K562 (cell line): ENCODE results near the gene ANO8. TPM values are rescaled to one million over a fixed set of nuclear protein-coding genes. Genes with fewer than 3 reads are reported as not detected.

Source experiments
- ARHGAP35 ChIP-seq: fragments of 450-650 bp; IDR thresholded peaks from 2 replicates; pipeline ENCODE4 v1.6.1; 2018; ENCODE audit not compliant: partially characterized antibody
- ARID1B ChIP-seq: fragments of 450-650 bp; IDR thresholded peaks from 2 replicates; pipeline ENCODE4 v1.6.1; 2016; ENCODE audit warnings: antibody characterized with exemption, mild to moderate bottlenecking, inconsistent platforms
- CHD1 ChIP-seq: fragments of 200-600 bp; sonication (generic); IDR thresholded peaks from one replicate; pipeline ENCODE4 v1.6.1; 2012; ENCODE audit warnings: mild to moderate bottlenecking, moderate library complexity, low read length, inconsistent platforms
- ERF ChIP-seq: fragments of 450-650 bp; formaldehyde crosslinking; IDR thresholded peaks from 2 replicates; pipeline ENCODE4 v1.4.0; 2020; ENCODE audit warnings: mild to moderate bottlenecking, mixed read lengths
- ETV5 ChIP-seq: sonication (generic); formaldehyde crosslinking; IDR thresholded peaks from 2 replicates; pipeline ENCODE4 v1.4.0; 2020; ENCODE audit warnings: low read depth, mild to moderate bottlenecking, missing genetic modification reagents
- HNRNPL ChIP-seq: fragments of 200-400 bp; formaldehyde crosslinking; IDR thresholded peaks from 2 replicates; pipeline ENCODE4 v1.6.1; 2017; ENCODE audit warnings: low read depth, mild to moderate bottlenecking, low read length
- JUND ChIP-seq, 2 experiments: IDR thresholded peaks; 2 replicates in 1 of 2; 3 replicates in 1 of 2; pipeline ENCODE4 v1.6.1; 2011; ENCODE audit warnings: borderline replicate concordance in 2 of 2, low read depth in 2 of 2, low read length in 2 of 2, improper control_type of control experiment in 1 of 2, missing biosample characterization in 1 of 2, missing genetic modification characterization in 1 of 2, missing genetic modification reagents in 1 of 2
- KAT7 ChIP-seq: sonication (generic); formaldehyde crosslinking; IDR thresholded peaks from 2 replicates; pipeline ENCODE4 v1.8.0; 2022; ENCODE audit warnings: missing genetic modification reagents, mild to moderate bottlenecking, borderline replicate concordance
- LEF1 ChIP-seq: fragments of 450-650 bp; IDR thresholded peaks from 2 replicates; pipeline ENCODE4 v1.6.1; 2016; ENCODE audit warnings: mild to moderate bottlenecking
- MYC ChIP-seq, 2 experiments: fragments of 250-450 bp in 1 of 2; sonication (Bioruptor Pico) in 1 of 2; IDR thresholded peaks; 2 replicates each; pipeline versions ENCODE4 v1.5.1 to v1.6.1; 2012 to 2021; ENCODE audit warnings: low read depth in 2 of 2, borderline replicate concordance in 1 of 2, improper control_type of control experiment in 1 of 2, low read length in 1 of 2, mild to moderate bottlenecking in 1 of 2, moderate library complexity in 1 of 2
- NFIC ChIP-seq: fragments of 450-650 bp; IDR thresholded peaks from 2 replicates; pipeline ENCODE4 v1.6.1; 2017; ENCODE audit warnings: mild to moderate bottlenecking, inconsistent platforms
- NUFIP1 ChIP-seq: fragments of 450-650 bp; IDR thresholded peaks from 2 replicates; pipeline ENCODE4 v1.6.1; 2018; ENCODE audit not compliant: partially characterized antibody
- POLR2A ChIP-seq: fragments of 450-650 bp; conservative IDR thresholded peaks from 2 replicates; pipeline ENCODE4 v1.6.1; 2016
- RBBP5 ChIP-seq: fragments of 200-600 bp; sonication (generic); IDR thresholded peaks from 2 replicates; pipeline ENCODE4 v1.6.1; 2012; ENCODE audit warnings: borderline replicate concordance, mild to moderate bottlenecking, low read length, control low read depth, inconsistent platforms; ENCODE audit not compliant: insufficient read depth, poor library complexity, severe bottlenecking
- ZFX ChIP-seq: sonication (generic); formaldehyde crosslinking; IDR thresholded peaks from 2 replicates; pipeline ENCODE4 v1.8.0; 2022; ENCODE audit warnings: mild to moderate bottlenecking, missing genetic modification reagents, moderate library complexity
- polyA plus RNA-seq, 8 experiments: library from polyadenylated mRNA; depleted of rRNA in 4 of 8; stranded (reverse) in 5 of 8; unstranded in 3 of 8; fragments of >200 nt; fragmentation: Nextera tagmentation in 2 of 8; fragmentation: Illumina TruSeq in 1 of 8; extraction: Ambion mirVana in 2 of 8; extraction: Trizol in 1 of 8; gene quantifications; 2 replicates each; pipeline versions ENCODE4 v1.2.1 to v1.2.3, GENCODE V29; 2011 to 2014; ENCODE audit warnings: inconsistent platforms in 1 of 8, missing spikeins in 1 of 8
- total RNA-seq, 7 experiments: library from RNA; depleted of rRNA in 6 of 7; stranded (reverse); fragments of >200 nt in 6 of 7; fragmentation: Illumina TruSeq in 2 of 7; extraction: Trizol in 2 of 7; gene quantifications; 2 replicates each; pipeline versions ENCODE4 v1.2.1 to v1.2.3, GENCODE V29; 2011 to 2021; ENCODE audit warnings: low replicate concordance in 1 of 7
- TF ChIP-seq, protein P1 (sequence below): fragments of 450-650 bp; formaldehyde crosslinking; IDR thresholded peaks from 2 replicates; pipeline ENCODE4 v1.4.0; 2020; ENCODE audit warnings: mild to moderate bottlenecking, mixed read lengths
- TF ChIP-seq, protein P2 (sequence below): fragments of 250-450 bp; sonication (Bioruptor Pico); IDR thresholded peaks from 2 replicates; pipeline ENCODE4 v1.5.0; 2021
- TF ChIP-seq, protein P3 (sequence below): fragments of 450-650 bp; IDR thresholded peaks from 2 replicates; pipeline ENCODE4 v1.6.1; 2017; ENCODE audit warnings: antibody characterized with exemption, mild to moderate bottlenecking
- TF ChIP-seq, protein P4 (sequence below): fragments of 450-650 bp; IDR thresholded peaks from 2 replicates; pipeline ENCODE4 v1.7.0; 2016; ENCODE audit warnings: borderline replicate concordance

Gene ANO8
- total and polyA plus RNA-seq, 9 of the 15 experiments (the other 6 are each of a cell fraction or from before 2014, with no cell fraction given), result 0.07 to 7.6 (median 2.3) TPM; not detected in 1

DNA sequence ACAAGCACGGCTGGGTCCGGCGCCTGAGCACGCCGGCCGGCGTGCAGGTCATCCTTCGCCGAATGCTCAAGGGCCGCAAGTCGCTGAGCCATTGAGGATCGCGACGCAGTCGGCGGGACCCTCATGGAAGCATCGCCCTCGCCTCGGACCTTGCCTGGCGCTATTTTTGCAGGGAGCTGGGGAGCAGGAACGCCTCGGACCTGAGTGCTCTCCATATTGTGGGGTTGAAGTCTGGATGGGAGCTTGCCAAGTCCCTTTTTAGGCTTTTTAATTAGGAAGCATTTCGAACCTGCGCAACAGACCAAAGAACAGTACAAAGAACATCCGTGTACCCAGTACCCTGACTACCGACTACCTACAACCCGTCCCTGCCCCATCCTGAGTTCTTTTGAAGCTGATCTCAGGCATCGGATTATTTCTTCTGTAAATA, 28.4 kb downstream of the ANO8 start (continued):
- TF ChIP-seq, protein P1, sequence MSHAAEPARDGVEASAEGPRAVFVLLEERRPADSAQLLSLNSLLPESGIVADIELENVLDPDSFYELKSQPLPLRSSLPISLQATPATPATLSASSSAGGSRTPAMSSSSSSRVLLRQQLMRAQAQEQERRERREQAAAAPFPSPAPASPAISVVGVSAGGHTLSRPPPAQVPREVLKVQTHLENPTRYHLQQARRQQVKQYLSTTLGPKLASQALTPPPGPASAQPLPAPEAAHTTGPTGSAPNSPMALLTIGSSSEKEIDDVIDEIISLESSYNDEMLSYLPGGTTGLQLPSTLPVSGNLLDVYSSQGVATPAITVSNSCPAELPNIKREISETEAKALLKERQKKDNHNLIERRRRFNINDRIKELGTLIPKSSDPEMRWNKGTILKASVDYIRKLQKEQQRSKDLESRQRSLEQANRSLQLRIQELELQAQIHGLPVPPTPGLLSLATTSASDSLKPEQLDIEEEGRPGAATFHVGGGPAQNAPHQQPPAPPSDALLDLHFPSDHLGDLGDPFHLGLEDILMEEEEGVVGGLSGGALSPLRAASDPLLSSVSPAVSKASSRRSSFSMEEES (CRISPR knock-in tag), result 0 out of 2 replicates have a peak, but pooled peaks have one; percentile 0
- TF ChIP-seq, protein P2, sequence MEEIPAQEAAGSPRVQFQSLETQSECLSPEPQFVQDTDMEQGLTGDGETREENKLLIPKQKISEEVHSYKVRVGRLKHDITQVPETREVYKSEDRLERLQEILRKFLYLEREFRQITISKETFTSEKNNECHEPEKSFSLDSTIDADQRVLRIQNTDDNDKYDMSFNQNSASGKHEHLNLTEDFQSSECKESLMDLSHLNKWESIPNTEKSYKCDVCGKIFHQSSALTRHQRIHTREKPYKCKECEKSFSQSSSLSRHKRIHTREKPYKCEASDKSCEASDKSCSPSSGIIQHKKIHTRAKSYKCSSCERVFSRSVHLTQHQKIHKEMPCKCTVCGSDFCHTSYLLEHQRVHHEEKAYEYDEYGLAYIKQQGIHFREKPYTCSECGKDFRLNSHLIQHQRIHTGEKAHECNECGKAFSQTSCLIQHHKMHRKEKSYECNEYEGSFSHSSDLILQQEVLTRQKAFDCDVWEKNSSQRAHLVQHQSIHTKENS (CRISPR knock-in tag), result no peak
- TF ChIP-seq HNRNPL (0 out of 2 replicates have a peak, but pooled peaks have one; percentile 21), CHD1 (peak; percentile 77), LEF1 (peak; percentile 0; the same call in 1 of the 2 replicates), POLR2A (0 out of 2 replicates have a peak, but pooled peaks have one; percentile 5), RBBP5 (peak; percentile 74), ARID1B (0 out of 2 replicates have a peak, but pooled peaks have one; percentile 8), ERF (0 out of 2 replicates have a peak, but pooled peaks have one; percentile 2), KAT7 (CRISPR knock-in tag) (0 out of 2 replicates have a peak, but pooled peaks have one; percentile 13), MYC (IDR thresholded peaks at IDR 0.05; ENCODE audit: low read depth, low read length) (peak; percentile 9; the same call in 1 of the 2 replicates), MYC (CRISPR knock-in tag; IDR thresholded peaks at IDR 0.05; ENCODE audit: borderline replicate concordance, low read depth) (no peak), ZFX (CRISPR knock-in tag) (peak; percentile 64), ARHGAP35 (no peak), NFIC (no peak), NUFIP1 (peak; percentile 3), ETV5 (0 out of 2 replicates have a peak, but pooled peaks have one; percentile 4), JUND (IDR thresholded peaks at IDR 0.05; ENCODE audit: borderline replicate concordance, low read depth, low read length) (no peak), JUND (tag; IDR thresholded peaks at IDR 0.05; ENCODE audit: borderline replicate concordance, low read depth, low read length) (no peak)
- TF ChIP-seq, protein P3, sequence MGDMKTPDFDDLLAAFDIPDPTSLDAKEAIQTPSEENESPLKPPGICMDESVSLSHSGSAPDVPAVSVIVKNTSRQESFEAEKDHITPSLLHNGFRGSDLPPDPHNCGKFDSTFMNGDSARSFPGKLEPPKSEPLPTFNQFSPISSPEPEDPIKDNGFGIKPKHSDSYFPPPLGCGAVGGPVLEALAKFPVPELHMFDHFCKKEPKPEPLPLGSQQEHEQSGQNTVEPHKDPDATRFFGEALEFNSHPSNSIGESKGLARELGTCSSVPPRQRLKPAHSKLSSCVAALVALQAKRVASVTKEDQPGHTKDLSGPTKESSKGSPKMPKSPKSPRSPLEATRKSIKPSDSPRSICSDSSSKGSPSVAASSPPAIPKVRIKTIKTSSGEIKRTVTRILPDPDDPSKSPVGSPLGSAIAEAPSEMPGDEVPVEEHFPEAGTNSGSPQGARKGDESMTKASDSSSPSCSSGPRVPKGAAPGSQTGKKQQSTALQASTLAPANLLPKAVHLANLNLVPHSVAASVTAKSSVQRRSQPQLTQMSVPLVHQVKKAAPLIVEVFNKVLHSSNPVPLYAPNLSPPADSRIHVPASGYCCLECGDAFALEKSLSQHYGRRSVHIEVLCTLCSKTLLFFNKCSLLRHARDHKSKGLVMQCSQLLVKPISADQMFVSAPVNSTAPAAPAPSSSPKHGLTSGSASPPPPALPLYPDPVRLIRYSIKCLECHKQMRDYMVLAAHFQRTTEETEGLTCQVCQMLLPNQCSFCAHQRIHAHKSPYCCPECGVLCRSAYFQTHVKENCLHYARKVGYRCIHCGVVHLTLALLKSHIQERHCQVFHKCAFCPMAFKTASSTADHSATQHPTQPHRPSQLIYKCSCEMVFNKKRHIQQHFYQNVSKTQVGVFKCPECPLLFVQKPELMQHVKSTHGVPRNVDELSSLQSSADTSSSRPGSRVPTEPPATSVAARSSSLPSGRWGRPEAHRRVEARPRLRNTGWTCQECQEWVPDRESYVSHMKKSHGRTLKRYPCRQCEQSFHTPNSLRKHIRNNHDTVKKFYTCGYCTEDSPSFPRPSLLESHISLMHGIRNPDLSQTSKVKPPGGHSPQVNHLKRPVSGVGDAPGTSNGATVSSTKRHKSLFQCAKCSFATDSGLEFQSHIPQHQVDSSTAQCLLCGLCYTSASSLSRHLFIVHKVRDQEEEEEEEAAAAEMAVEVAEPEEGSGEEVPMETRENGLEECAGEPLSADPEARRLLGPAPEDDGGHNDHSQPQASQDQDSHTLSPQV, result peak; percentile 3; the same call in 1 of the 2 replicates
- TF ChIP-seq, protein P4, sequence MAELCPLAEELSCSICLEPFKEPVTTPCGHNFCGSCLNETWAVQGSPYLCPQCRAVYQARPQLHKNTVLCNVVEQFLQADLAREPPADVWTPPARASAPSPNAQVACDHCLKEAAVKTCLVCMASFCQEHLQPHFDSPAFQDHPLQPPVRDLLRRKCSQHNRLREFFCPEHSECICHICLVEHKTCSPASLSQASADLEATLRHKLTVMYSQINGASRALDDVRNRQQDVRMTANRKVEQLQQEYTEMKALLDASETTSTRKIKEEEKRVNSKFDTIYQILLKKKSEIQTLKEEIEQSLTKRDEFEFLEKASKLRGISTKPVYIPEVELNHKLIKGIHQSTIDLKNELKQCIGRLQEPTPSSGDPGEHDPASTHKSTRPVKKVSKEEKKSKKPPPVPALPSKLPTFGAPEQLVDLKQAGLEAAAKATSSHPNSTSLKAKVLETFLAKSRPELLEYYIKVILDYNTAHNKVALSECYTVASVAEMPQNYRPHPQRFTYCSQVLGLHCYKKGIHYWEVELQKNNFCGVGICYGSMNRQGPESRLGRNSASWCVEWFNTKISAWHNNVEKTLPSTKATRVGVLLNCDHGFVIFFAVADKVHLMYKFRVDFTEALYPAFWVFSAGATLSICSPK, result no peak
